H1 (cell line): ENCODE results near the gene UBR7. TPM values are rescaled to one million over a fixed set of nuclear protein-coding genes. Genes with fewer than 3 reads are reported as not detected.

ENCODE experiments used
- CTCF ChIA-PET: fragments of 300-600 bp; sonication (Branson Sonifier 250); formaldehyde crosslinking; loops from one replicate; lab custom pipeline; 2021; ENCODE audit not compliant: partially characterized antibody; lab: Charles Lee
- POLR2A ChIA-PET: fragments of 300-600 bp; sonication (Branson Sonifier 250); formaldehyde crosslinking; loops from one replicate; lab custom pipeline; 2021; ENCODE audit warnings: inconsistent platforms; ENCODE audit not compliant: partially characterized antibody; lab: Charles Lee
- DNase-seq, 2 experiments: peaks; one replicate each; pipeline versions ENCODE4 v3.0.0 to v3.0.0-alpha.2; 2010 to 2022; ENCODE audit warnings: low spot score in 2 of 2, low read depth in 1 of 2, mixed read lengths in 1 of 2
- FAIRE-seq: peaks from 2 replicates; lab custom pipeline; 2011; peaks lifted over from hg19 to GRCh38; lab: Jason Lieb, UNC
- H2AFZ ChIP-seq: 2 replicates; pipeline ENCODE4 v1.8.1; 2012; ENCODE audit warnings: low read length, inconsistent platforms
- H2AK5ac ChIP-seq: 2 replicates; pipeline ENCODE4 v1.6.1; 2013; ENCODE audit warnings: low read depth, low read length
- H2BK120ac ChIP-seq: replicated peaks from 2 replicates; pipeline ENCODE3; 2013; ENCODE audit warnings: low read depth, low read length, inconsistent platforms
- H2BK12ac ChIP-seq: 2 replicates; pipeline ENCODE4 v1.6.1; 2013; ENCODE audit warnings: low read depth, low read length
- H2BK15ac ChIP-seq: 2 replicates; pipeline ENCODE4 v1.6.1; 2013; ENCODE audit warnings: low read length
- H2BK20ac ChIP-seq: 2 replicates; pipeline ENCODE4 v1.6.1; 2013; ENCODE audit warnings: low read length
- H2BK5ac ChIP-seq: 2 replicates; pipeline ENCODE4 v1.6.1; 2013; ENCODE audit warnings: low read depth, low read length
- H3K14ac ChIP-seq: 2 replicates; pipeline ENCODE4 v1.6.1; 2013; ENCODE audit warnings: inconsistent platforms; ENCODE audit not compliant: insufficient read length
- H3K18ac ChIP-seq: 2 replicates; pipeline ENCODE4 v1.6.1; 2013; ENCODE audit warnings: low read length; ENCODE audit errors: extremely low read depth
- H3K23ac ChIP-seq: 2 replicates; pipeline ENCODE4 v1.6.1; 2013; ENCODE audit warnings: inconsistent platforms; ENCODE audit not compliant: insufficient read length
- H3K23me2 ChIP-seq: 2 replicates; pipeline ENCODE4 v1.6.1; 2013; ENCODE audit warnings: low read depth, low read length
- H3K27ac ChIP-seq: 2 replicates; pipeline ENCODE4 v1.6.1; 2011; ENCODE audit warnings: low read depth, low read length, inconsistent platforms
- H3K27me3 ChIP-seq, 4 experiments: replicated peaks in 1 of 4; 1 replicate in 1 of 4; 2 replicates in 3 of 4; pipeline versions ENCODE4 v1.6.1 to v1.8.1; 2011 to 2013; ENCODE audit warnings: low read length in 3 of 4, mild to moderate bottlenecking in 3 of 4, inconsistent platforms in 2 of 4, mixed read lengths in 2 of 4, moderate library complexity in 1 of 4; ENCODE audit not compliant: control insufficient read depth in 3 of 4, insufficient read depth in 3 of 4; ENCODE audit errors: extremely low read depth in 1 of 4
- H3K36me3 ChIP-seq, 4 experiments: 2 replicates each; pipeline versions ENCODE4 v1.6.1 to v1.8.1; 2011 to 2013; ENCODE audit warnings: mild to moderate bottlenecking in 4 of 4, low read length in 3 of 4, moderate library complexity in 2 of 4, control low read depth in 1 of 4, inconsistent platforms in 1 of 4; ENCODE audit not compliant: insufficient read depth in 4 of 4, control insufficient read depth in 2 of 4
- H3K4ac ChIP-seq: replicated peaks from 2 replicates; pipeline ENCODE3; 2013; ENCODE audit warnings: low read length, low read depth, mixed read lengths, inconsistent platforms; ENCODE audit not compliant: insufficient read length
- H3K4me1 ChIP-seq, 4 experiments: replicated peaks in 1 of 4; 1 replicate in 1 of 4; 2 replicates in 3 of 4; pipeline versions ENCODE4 v1.6.1 to v1.8.1; 2011 to 2013; ENCODE audit warnings: low read length in 3 of 4, inconsistent platforms in 2 of 4, mixed read lengths in 1 of 4; ENCODE audit not compliant: insufficient read depth in 4 of 4, control insufficient read depth in 3 of 4
- H3K4me2 ChIP-seq, 2 experiments: 2 replicates each; pipeline versions ENCODE4 v1.6.1 to v1.8.1; 2011 to 2013; ENCODE audit warnings: low read depth in 2 of 2, low read length in 2 of 2, control low read depth in 1 of 2, inconsistent platforms in 1 of 2, mild to moderate bottlenecking in 1 of 2; ENCODE audit not compliant: insufficient read depth in 1 of 2
- H3K4me3 ChIP-seq, 4 experiments: fragments of 200-600, 300-600 bp in 1 of 4; sonication (generic), shearing (Covaris generic), sonication (Bioruptor Twin) in 1 of 4; 2 replicates each; pipeline versions ENCODE4 v1.5.1 to v1.8.1; 2011 to 2016; ENCODE audit warnings: low read length in 4 of 4, low read depth in 3 of 4, control low read depth in 2 of 4, inconsistent platforms in 2 of 4, mild to moderate bottlenecking in 2 of 4, mixed read lengths in 1 of 4, moderate library complexity in 1 of 4; ENCODE audit not compliant: insufficient read depth in 2 of 4; ENCODE audit errors: extremely low read depth in 1 of 4
- H3K56ac ChIP-seq: replicated peaks from 2 replicates; pipeline ENCODE3; 2013; ENCODE audit warnings: low read depth, mild to moderate bottlenecking, mixed read lengths, low read length, inconsistent platforms; ENCODE audit not compliant: insufficient read length
- H3K79me1 ChIP-seq: 2 replicates; pipeline ENCODE4 v1.6.1; 2013; ENCODE audit warnings: low read depth, low read length, control low read depth
- H3K79me2 ChIP-seq, 2 experiments: 2 replicates each; pipeline versions ENCODE4 v1.6.1 to v1.8.1; 2012 to 2013; ENCODE audit warnings: low read length in 2 of 2, mild to moderate bottlenecking in 2 of 2, inconsistent platforms in 1 of 2; ENCODE audit not compliant: insufficient read depth in 2 of 2, control insufficient read depth in 1 of 2
- H3K9ac ChIP-seq, 4 experiments: replicated peaks in 1 of 4; 1 replicate in 1 of 4; 2 replicates in 3 of 4; pipeline versions ENCODE4 v1.6.1 to v1.8.1; 2011 to 2013; ENCODE audit warnings: low read depth in 3 of 4, low read length in 3 of 4, control low read depth in 2 of 4, mild to moderate bottlenecking in 2 of 4, moderate library complexity in 2 of 4, inconsistent platforms in 1 of 4; ENCODE audit errors: extremely low read depth in 1 of 4
- H3K9me3 ChIP-seq, 2 experiments: 2 replicates each; pipeline versions ENCODE4 v1.6.1 to v1.8.1; 2012 to 2013; ENCODE audit warnings: mild to moderate bottlenecking in 2 of 2, moderate library complexity in 2 of 2, control low read depth in 1 of 2, inconsistent platforms in 1 of 2, low read depth in 1 of 2, low read length in 1 of 2, mixed read lengths in 1 of 2; ENCODE audit not compliant: insufficient read depth in 2 of 2
- H4K20me1 ChIP-seq, 2 experiments: replicated peaks in 1 of 2; 2 replicates each; pipeline versions ENCODE3 to v1.8.1; 2011 to 2013; ENCODE audit warnings: inconsistent platforms in 2 of 2, low read length in 2 of 2, mild to moderate bottlenecking in 1 of 2; ENCODE audit not compliant: insufficient read depth in 2 of 2, control insufficient read depth in 1 of 2
- H4K5ac ChIP-seq: 2 replicates; pipeline ENCODE4 v1.6.1; 2013; ENCODE audit warnings: low read length, low read depth, mixed read lengths, inconsistent platforms; ENCODE audit not compliant: insufficient read length
- H4K8ac ChIP-seq: 2 replicates; pipeline ENCODE4 v1.8.0; 2013; ENCODE audit warnings: mild to moderate bottlenecking, moderate library complexity, low read length, inconsistent platforms; ENCODE audit not compliant: insufficient read depth; ENCODE audit errors: extremely low read depth
- H4K91ac ChIP-seq: replicated peaks from 2 replicates; pipeline ENCODE3; 2013; ENCODE audit warnings: low read length, mixed read lengths, inconsistent platforms; ENCODE audit not compliant: insufficient read length
- HDAC6 ChIP-seq: IDR thresholded peaks from one replicate; pipeline ENCODE4 v1.7.1; 2012; ENCODE audit warnings: low read depth, mild to moderate bottlenecking, inconsistent platforms, low read length, moderate library complexity
- JUND ChIP-seq: IDR thresholded peaks from 2 replicates; pipeline ENCODE4 v1.6.1; 2011; ENCODE audit warnings: mild to moderate bottlenecking, improper control_type of control experiment, low read length
- KDM1A ChIP-seq: fragments of 200-600, 300-600 bp; sonication (generic); IDR thresholded peaks from 2 replicates; pipeline ENCODE4 v1.7.1; 2016; ENCODE audit warnings: mild to moderate bottlenecking, low read length, borderline replicate concordance
- RNF2 ChIP-seq: fragments of 200-900, 300-1000 bp; sonication (generic); IDR thresholded peaks from 2 replicates; pipeline ENCODE4 v1.7.1; 2016; ENCODE audit warnings: borderline replicate concordance, low read depth, mild to moderate bottlenecking, antibody characterized with exemption, low read length; ENCODE audit not compliant: poor library complexity, severe bottlenecking; ENCODE audit errors: missing control alignments
- TCF12 ChIP-seq: IDR thresholded peaks from 2 replicates; pipeline ENCODE4 v1.6.1; 2011; ENCODE audit warnings: low read depth, mild to moderate bottlenecking, low read length
- WGBS, 2 experiments: shearing (Covaris generic) in 1 of 2; methylation state at CpG; one replicate each; pipeline versions ENCODE4 v1.1.6 to v1.1.7; 2013 to 2015; ENCODE audit warnings: low lambda C conversion rate in 2 of 2, mixed read lengths in 2 of 2, inconsistent platforms in 1 of 2, low coverage in 1 of 2, missing lambda C conversion rate in 1 of 2; ENCODE audit not compliant: insufficient replicate concordance in 2 of 2, insufficient coverage in 1 of 2, insufficient read length in 1 of 2; ENCODE audit errors: extremely low coverage in 1 of 2, missing lambda C conversion rate in 1 of 2; 5-methylcytosine and 5-hydroxymethylcytosine counted together
- polyA plus RNA-seq, 7 experiments: library from polyadenylated mRNA; depleted of rRNA in 3 of 7; stranded (reverse) in 5 of 7; unstranded in 2 of 7; fragments of >200 nt in 5 of 7; fragments of 200-250 nt in 2 of 7; gene quantifications; 1 replicate in 5 of 7; 2 replicates in 1 of 7; 4 replicates in 1 of 7; pipeline versions ENCODE4 v1.2.1 to v1.2.3, GENCODE V29; 2011 to 2013; ENCODE audit warnings: missing spikeins in 2 of 7, mixed read lengths in 2 of 7
- total RNA-seq: library from RNA; stranded (reverse); fragmentation: NEBNext Ultra II Directional; extraction: Animal tissue kit (Norgen Biotek cat#: 25700); gene quantifications from 2 replicates; pipeline ENCODE4 v1.2.1, GENCODE V29; 2021

UBR7 gene
- total and polyA plus RNA-seq, 2 of the 8 experiments (the other 6 are each of a cell fraction or from before 2014, with no cell fraction given): 20.1 to 28.4 TPM

- H3K9me3 ChIP-seq: no peaks in the 10 kb centered on the region
- H3K23ac ChIP-seq: no peak overlapping the region
- H2BK20ac ChIP-seq: no peak overlapping the region
- CTCF ChIA-PET: interaction anchor here (0.6 to 2.2 kb wide), 5 partner anchors 24 to 422 kb away, joined by 3 to 8 read pairs (median 3); no protein-coding TSS in a partner anchor
- no peak overlapping the region for H4K91ac ChIP-seq
- H3K14ac ChIP-seq: no peak overlapping the region
- no peak overlapping the region for H3K18ac ChIP-seq
- no peaks in the 10 kb centered on the region for H4K20me1 ChIP-seq
- POLR2A ChIA-PET: no interaction called here
- peak overlapping the region; percentile 11 for H4K8ac ChIP-seq
- H4K5ac ChIP-seq: no peak overlapping the region
- 94% methylated on average over 17 of the region's 17 CpGs; no CpG with 5 or more reads in 1 of the 2 experiments for WGBS, 2 experiments
- H3K79me2 ChIP-seq: no peaks in the 10 kb centered on the region
- FAIRE-seq: no peak
- H2BK12ac ChIP-seq: no peak overlapping the region
- no peak overlapping the region; the same call in 1 of the 2 replicates for H2AFZ ChIP-seq
- H3K4ac ChIP-seq: no peak overlapping the region
- no peak overlapping the region for H3K56ac ChIP-seq
- no peak overlapping the region for H2BK5ac ChIP-seq
- no peak overlapping the region for H3K9ac ChIP-seq
- H3K4me2 ChIP-seq: no peak overlapping the region
- H2AK5ac ChIP-seq: no peak overlapping the region
- no peak overlapping the region for H2BK120ac ChIP-seq
- H3K27ac ChIP-seq: no peak overlapping the region
- no peaks in the 10 kb centered on the region; a peak in 3 of 7 replicates for H3K4me1 ChIP-seq
- H3K27me3 ChIP-seq: no peaks in the 10 kb centered on the region; a peak in 1 of 7 replicates
- H3K36me3 ChIP-seq: peaks cover 2 to 12% (median 4%) of the 10 kb centered on the region in 4 experiments; a peak in 4 of 8 replicates
- no peak overlapping the region for H2BK15ac ChIP-seq
- no peaks in the 10 kb centered on the region for H3K79me1 ChIP-seq
- no peaks in the 10 kb centered on the region for H3K23me2 ChIP-seq
- no peak overlapping the region for H3K4me3 ChIP-seq
- peak in 1 of 2 experiments; percentile 50 for DNase-seq
- no peak for TF ChIP-seq KDM1A
- TF ChIP-seq JUND: no peak
- no peak for TF ChIP-seq TCF12
- no peak for TF ChIP-seq RNF2
- no peak for TF ChIP-seq HDAC6
Observed at GRCh38 chr14:93232159-93232558, 25.1 kb downstream of the UBR7 start.
